Spleen (tissue), 7 donors: Measurements from ENCODE around the gene FASN.

Experiments
- POLR2A ChIP-seq, 3 donors: fragments of 450-650 bp; IDR thresholded peaks; one replicate each; pipeline ENCODE4 v1.5.1; 2017; ENCODE audit warnings: antibody characterized with exemption in 3 of 3, mild to moderate bottlenecking in 1 of 3
- TF ChIP-seq, protein P1 (sequence below), 11 experiments: fragments of 200-600 bp in 7 of 11; fragments of 450-650 bp in 4 of 11; sonication (generic) in 4 of 11; IDR thresholded peaks in 8 of 11; conservative IDR thresholded peaks in 3 of 11; 1 replicate in 7 of 11; 2 replicates in 4 of 11; pipeline versions ENCODE4 v1.4.0 to v1.8.0; 2016 to 2021; ENCODE audit warnings: antibody characterized with exemption in 11 of 11, inconsistent platforms in 4 of 11, mild to moderate bottlenecking in 1 of 11
- donor health status: DM: no; HTN: no; CAD: no; lungs with moderate emphysema.
- donor health status: DM: no; HTN: no; CAD: no.
- donor health status: DM: no; HTN: no; CAD: no.

DNA sequence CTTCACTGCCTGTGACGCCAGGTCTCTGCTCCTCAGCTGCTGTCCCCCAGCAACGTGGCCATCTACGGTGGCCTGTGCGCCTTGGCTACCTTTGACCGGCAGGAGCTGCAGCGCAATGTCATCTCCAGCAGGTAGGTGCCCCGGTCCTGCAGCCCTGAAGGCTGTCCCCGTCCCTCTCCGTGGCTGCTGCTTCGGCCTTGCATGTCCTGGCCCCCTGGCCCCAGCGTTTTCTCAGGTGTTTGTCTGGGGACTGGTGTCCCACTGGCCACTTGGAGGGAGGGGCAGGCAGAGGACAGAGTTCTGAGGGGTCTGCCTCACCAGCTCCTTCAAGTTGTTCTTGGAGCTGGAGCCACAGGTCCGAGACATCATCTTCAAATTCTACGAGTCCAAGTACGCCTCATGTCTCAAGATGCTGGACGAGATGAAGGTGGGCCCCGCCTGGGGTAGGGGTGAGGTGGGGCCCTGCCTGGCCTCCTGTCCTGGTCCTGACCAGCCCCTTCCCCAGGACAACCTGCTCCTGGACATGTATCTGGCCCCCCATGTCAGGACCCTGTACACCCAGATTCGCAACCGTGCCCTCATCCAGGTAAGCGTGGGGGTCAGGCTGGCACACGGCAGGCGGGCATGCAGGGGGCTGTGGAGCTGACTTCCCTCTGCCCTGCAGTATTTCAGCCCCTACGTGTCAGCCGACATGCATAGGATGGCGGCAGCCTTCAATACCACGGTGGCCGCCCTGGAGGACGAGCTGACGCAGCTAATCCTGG, 41.9 kb downstream of the FASN start:
- TF ChIP-seq, protein P1, sequence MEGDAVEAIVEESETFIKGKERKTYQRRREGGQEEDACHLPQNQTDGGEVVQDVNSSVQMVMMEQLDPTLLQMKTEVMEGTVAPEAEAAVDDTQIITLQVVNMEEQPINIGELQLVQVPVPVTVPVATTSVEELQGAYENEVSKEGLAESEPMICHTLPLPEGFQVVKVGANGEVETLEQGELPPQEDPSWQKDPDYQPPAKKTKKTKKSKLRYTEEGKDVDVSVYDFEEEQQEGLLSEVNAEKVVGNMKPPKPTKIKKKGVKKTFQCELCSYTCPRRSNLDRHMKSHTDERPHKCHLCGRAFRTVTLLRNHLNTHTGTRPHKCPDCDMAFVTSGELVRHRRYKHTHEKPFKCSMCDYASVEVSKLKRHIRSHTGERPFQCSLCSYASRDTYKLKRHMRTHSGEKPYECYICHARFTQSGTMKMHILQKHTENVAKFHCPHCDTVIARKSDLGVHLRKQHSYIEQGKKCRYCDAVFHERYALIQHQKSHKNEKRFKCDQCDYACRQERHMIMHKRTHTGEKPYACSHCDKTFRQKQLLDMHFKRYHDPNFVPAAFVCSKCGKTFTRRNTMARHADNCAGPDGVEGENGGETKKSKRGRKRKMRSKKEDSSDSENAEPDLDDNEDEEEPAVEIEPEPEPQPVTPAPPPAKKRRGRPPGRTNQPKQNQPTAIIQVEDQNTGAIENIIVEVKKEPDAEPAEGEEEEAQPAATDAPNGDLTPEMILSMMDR (IDR thresholded peaks at IDR 0.05 in 8 of 11, conservative IDR thresholded peaks at IDR 0.05 in 3 of 11) = no peak
- TF ChIP-seq POLR2A (IDR thresholded peaks at IDR 0.05) = no peak
